ENCODE measurements around the gene OR2A25. TPM values are rescaled to one million over a fixed set of nuclear protein-coding genes. Genes with fewer than 3 reads are reported as not detected.
"Not testable (repeated sequence)": the region's sequence is repeated elsewhere in the genome, so short reads cannot be mapped to it uniquely, and the experiment has no call there.

Gene OR2A25
- total RNA-seq, 1 donor, result not detected

- Histone ChIP-seq H2AFZ (ENCODE audit: low read length) (no peak overlapping the region), H3K27ac (ENCODE audit: low read depth, low read length) (no peak overlapping the region), H3K27me3 (ENCODE audit: insufficient read depth, low read length) (no peaks in the 10 kb centered on the region), H3K4me2 (ENCODE audit: insufficient read depth, low read length) (no peak overlapping the region), H3K9me3 (ENCODE audit: low read depth, low read length) (no peaks in the 10 kb centered on the region), H3K36me3 (ENCODE audit: insufficient read depth, low read length) (no peaks in the 10 kb centered on the region), H4K20me1 (ENCODE audit: insufficient read depth, low read length) (no peaks in the 10 kb centered on the region), H3K4me1 (ENCODE audit: insufficient read depth, low read length) (no peaks in the 10 kb centered on the region), H3K79me2 (ENCODE audit: insufficient read depth, low read length) (no peaks in the 10 kb centered on the region), H3K4me3 (ENCODE audit: insufficient read depth, low read length) (no peak overlapping the region)
- TF ChIP-seq, protein P1, sequence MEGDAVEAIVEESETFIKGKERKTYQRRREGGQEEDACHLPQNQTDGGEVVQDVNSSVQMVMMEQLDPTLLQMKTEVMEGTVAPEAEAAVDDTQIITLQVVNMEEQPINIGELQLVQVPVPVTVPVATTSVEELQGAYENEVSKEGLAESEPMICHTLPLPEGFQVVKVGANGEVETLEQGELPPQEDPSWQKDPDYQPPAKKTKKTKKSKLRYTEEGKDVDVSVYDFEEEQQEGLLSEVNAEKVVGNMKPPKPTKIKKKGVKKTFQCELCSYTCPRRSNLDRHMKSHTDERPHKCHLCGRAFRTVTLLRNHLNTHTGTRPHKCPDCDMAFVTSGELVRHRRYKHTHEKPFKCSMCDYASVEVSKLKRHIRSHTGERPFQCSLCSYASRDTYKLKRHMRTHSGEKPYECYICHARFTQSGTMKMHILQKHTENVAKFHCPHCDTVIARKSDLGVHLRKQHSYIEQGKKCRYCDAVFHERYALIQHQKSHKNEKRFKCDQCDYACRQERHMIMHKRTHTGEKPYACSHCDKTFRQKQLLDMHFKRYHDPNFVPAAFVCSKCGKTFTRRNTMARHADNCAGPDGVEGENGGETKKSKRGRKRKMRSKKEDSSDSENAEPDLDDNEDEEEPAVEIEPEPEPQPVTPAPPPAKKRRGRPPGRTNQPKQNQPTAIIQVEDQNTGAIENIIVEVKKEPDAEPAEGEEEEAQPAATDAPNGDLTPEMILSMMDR (IDR thresholded peaks at IDR 0.05; ENCODE audit: extremely low read depth, low read depth, low read length), result no peak
- no peak for DNase-seq (ENCODE audit: insufficient read length, low spot score, missing footprints)
Measured at GRCh38 chr7:144049491-144049890, 20.1 kb upstream of the OR2A25 start.

GRCh38 chr7:144050093-144050492, 19.5 kb upstream of the OR2A25 start:
- no peaks in the 10 kb centered on the region for H3K9me3 ChIP-seq (ENCODE audit: low read depth, low read length)
- H3K4me2 ChIP-seq (ENCODE audit: insufficient read depth, low read length), result no peak overlapping the region
- no peaks in the 10 kb centered on the region for H3K79me2 ChIP-seq (ENCODE audit: insufficient read depth, low read length)
- no peaks in the 10 kb centered on the region for H3K4me1 ChIP-seq (ENCODE audit: insufficient read depth, low read length)
- H2AFZ ChIP-seq (ENCODE audit: low read length), result no peak overlapping the region
- DNase-seq (ENCODE audit: insufficient read length, low spot score, missing footprints), result no peak
- TF ChIP-seq, protein P1 (IDR thresholded peaks at IDR 0.05; ENCODE audit: extremely low read depth, low read depth, low read length), result no peak
- no peak overlapping the region for H3K27ac ChIP-seq (ENCODE audit: low read depth, low read length)
- no peak overlapping the region for H3K4me3 ChIP-seq (ENCODE audit: insufficient read depth, low read length)
- no peaks in the 10 kb centered on the region for H4K20me1 ChIP-seq (ENCODE audit: insufficient read depth, low read length)
- H3K27me3 ChIP-seq (ENCODE audit: insufficient read depth, low read length), result no peaks in the 10 kb centered on the region
- H3K36me3 ChIP-seq (ENCODE audit: insufficient read depth, low read length), result no peaks in the 10 kb centered on the region

DNA sequence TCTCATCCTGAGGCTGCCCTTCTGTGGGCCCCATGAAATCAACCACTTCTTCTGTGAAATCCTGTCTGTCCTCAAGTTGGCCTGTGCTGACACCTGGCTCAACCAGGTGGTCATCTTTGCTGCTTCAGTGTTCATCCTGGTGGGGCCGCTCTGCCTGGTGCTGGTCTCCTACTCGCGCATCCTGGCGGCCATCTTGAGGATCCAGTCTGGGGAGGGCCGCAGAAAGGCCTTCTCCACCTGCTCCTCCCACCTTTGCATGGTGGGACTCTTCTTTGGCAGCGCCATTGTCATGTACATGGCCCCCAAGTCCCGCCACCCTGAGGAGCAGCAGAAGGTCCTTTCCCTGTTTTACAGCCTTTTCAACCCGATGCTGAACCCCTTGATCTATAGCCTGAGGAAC, 18.7 kb upstream of the OR2A25 start:
- not testable (repeated sequence) for H3K27ac ChIP-seq (ENCODE audit: low read depth, low read length); H2AFZ ChIP-seq (ENCODE audit: low read length); H3K79me2 ChIP-seq (ENCODE audit: insufficient read depth, low read length); H3K4me2 ChIP-seq (ENCODE audit: insufficient read depth, low read length); H3K4me3 ChIP-seq (ENCODE audit: insufficient read depth, low read length); DNase-seq (ENCODE audit: insufficient read length, low spot score, missing footprints); H3K36me3 ChIP-seq (ENCODE audit: insufficient read depth, low read length); H3K27me3 ChIP-seq (ENCODE audit: insufficient read depth, low read length); H3K9me3 ChIP-seq (ENCODE audit: low read depth, low read length); H4K20me1 ChIP-seq (ENCODE audit: insufficient read depth, low read length); H3K4me1 ChIP-seq (ENCODE audit: insufficient read depth, low read length)

- H3K27ac ChIP-seq (ENCODE audit: low read depth, low read length), result no peak overlapping the region
- H3K36me3 ChIP-seq (ENCODE audit: insufficient read depth, low read length), result no peaks in the 10 kb centered on the region
- H3K27me3 ChIP-seq (ENCODE audit: insufficient read depth, low read length), result no peaks in the 10 kb centered on the region
- no peak overlapping the region for H3K4me2 ChIP-seq (ENCODE audit: insufficient read depth, low read length)
- no peak overlapping the region for H2AFZ ChIP-seq (ENCODE audit: low read length)
- no peaks in the 10 kb centered on the region for H3K9me3 ChIP-seq (ENCODE audit: low read depth, low read length)
- TF ChIP-seq, protein P1 (IDR thresholded peaks at IDR 0.05; ENCODE audit: extremely low read depth, low read depth, low read length), result no peak
- H3K79me2 ChIP-seq (ENCODE audit: insufficient read depth, low read length), result no peaks in the 10 kb centered on the region
- no peaks in the 10 kb centered on the region for H4K20me1 ChIP-seq (ENCODE audit: insufficient read depth, low read length)
- H3K4me1 ChIP-seq (ENCODE audit: insufficient read depth, low read length), result no peaks in the 10 kb centered on the region
- peak; percentile 48 for DNase-seq (ENCODE audit: insufficient read length, low spot score, missing footprints)
- H3K4me3 ChIP-seq (ENCODE audit: insufficient read depth, low read length), result no peak overlapping the region
Measured at GRCh38 chr7:144057954-144058353, 11.7 kb upstream of the OR2A25 start.

Measured in osteoblast (primary cell).